GM21723 (cell line): ENCODE measurements around the gene ZNF618.
"Not testable (repeated sequence)": the region's sequence is repeated elsewhere in the genome, so short reads cannot be mapped to it uniquely, and the experiment has no call there.

ENCODE experiments used
- ATAC-seq: cut with Tn5 transposase; IDR thresholded peaks from one replicate; pipeline ENCODE4 v1.9.1; 2021; ENCODE audit warnings: mild to moderate bottlenecking, moderate library complexity; ENCODE audit not compliant: unreplicated experiment

ZNF618 gene

GRCh38 chr9:114034196-114034595 is 158.1 kb downstream of the ZNF618 start:
- no peak for ATAC-seq

- ATAC-seq: no peak
Measured at GRCh38 chr9:114034661-114035062, 158.6 kb downstream of the ZNF618 start.

GRCh38 chr9:114035221-114035844 is 159.2 kb downstream of the ZNF618 start:
- no peak for ATAC-seq

- ATAC-seq: no peak
Measured at GRCh38 chr9:114035845-114036801, 160.0 kb downstream of the ZNF618 start.

- no peak for ATAC-seq
Measured at GRCh38 chr9:114037249-114037648, 161.1 kb downstream of the ZNF618 start.

- ATAC-seq: no peak
Measured at GRCh38 chr9:114037961-114038723, 162.0 kb downstream of the ZNF618 start.

- no peak for ATAC-seq
Measured at GRCh38 chr9:114038724-114039313, 162.7 kb downstream of the ZNF618 start.

- ATAC-seq: no peak
Measured at GRCh38 chr9:114039484-114039883, 163.4 kb downstream of the ZNF618 start.

GRCh38 chr9:114043660-114044059 is 167.6 kb downstream of the ZNF618 start:
- not testable (repeated sequence) for ATAC-seq

- no peak for ATAC-seq
Measured at GRCh38 chr9:114046237-114046755, 170.2 kb downstream of the ZNF618 start.

- no peak for ATAC-seq
Measured at GRCh38 chr9:114046875-114047274, 170.8 kb downstream of the ZNF618 start.

- ATAC-seq: no peak
Measured at GRCh38 chr9:114047717-114048116, 171.6 kb downstream of the ZNF618 start.

GRCh38 chr9:114048533-114049415 is 172.7 kb downstream of the ZNF618 start:
- no peak for ATAC-seq

- ATAC-seq: no peak
Measured at GRCh38 chr9:114049441-114050225, 173.5 kb downstream of the ZNF618 start.

GRCh38 chr9:114050226-114050568 is 174.1 kb downstream of the ZNF618 start:
- ATAC-seq: no peak

GRCh38 chr9:114050646-114051045 is 174.5 kb downstream of the ZNF618 start:
- no peak for ATAC-seq

GRCh38 chr9:114051281-114051680 is 175.2 kb downstream of the ZNF618 start:
- no peak for ATAC-seq

GRCh38 chr9:114051706-114052105 is 175.6 kb downstream of the ZNF618 start:
- ATAC-seq: no peak
